CD1c-positive myeloid dendritic cell (primary cell): ENCODE data around the gene CEACAM16.

Experiments
- DNase-seq: peaks from one replicate; pipeline ENCODE4 v3.0.0-alpha.2; 2016; ENCODE audit errors: extremely low spot score

CEACAM16 gene

DNA sequence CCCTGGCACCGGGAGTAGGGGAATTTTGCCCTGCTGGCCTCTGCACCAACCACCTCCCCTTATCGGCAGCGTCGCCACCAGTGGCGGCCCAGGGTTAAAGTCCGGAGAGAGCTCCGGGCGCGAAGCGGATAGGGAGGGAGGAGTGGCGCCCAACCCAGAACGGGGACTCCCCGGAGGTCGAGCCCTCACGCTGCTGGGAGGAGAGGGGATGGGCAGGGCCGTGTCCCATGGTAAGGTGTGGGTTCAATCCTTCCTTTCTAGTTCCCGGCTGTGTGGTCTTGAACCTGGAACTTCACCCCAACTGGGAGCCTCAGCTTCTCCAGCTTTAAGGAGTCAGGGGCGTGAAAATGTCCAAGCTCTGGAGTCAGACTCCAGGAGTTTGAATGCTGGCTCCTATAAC, 26.3 kb downstream of the CEACAM16 start:
- no peak for DNase-seq

DNA sequence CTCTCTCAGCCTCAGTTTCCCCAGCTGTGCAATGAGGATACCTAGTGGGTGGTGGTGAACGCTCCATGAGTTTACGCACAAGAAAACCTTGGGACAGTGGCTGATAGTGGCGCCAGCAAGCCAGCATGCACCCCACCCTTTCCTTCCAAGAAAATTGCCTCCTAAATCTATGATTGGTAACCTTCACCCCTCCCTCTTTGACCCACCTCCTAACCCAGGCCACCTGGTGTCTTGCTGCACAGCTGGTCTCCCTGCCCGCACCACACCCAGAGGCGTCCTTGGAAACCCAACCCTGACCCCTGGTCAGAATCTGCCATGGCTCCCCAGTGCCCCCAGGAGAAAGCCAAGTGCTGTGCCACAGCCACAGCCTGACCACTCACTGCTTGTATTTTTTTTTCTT, 26.7 kb downstream of the CEACAM16 start:
- DNase-seq = no peak

DNA sequence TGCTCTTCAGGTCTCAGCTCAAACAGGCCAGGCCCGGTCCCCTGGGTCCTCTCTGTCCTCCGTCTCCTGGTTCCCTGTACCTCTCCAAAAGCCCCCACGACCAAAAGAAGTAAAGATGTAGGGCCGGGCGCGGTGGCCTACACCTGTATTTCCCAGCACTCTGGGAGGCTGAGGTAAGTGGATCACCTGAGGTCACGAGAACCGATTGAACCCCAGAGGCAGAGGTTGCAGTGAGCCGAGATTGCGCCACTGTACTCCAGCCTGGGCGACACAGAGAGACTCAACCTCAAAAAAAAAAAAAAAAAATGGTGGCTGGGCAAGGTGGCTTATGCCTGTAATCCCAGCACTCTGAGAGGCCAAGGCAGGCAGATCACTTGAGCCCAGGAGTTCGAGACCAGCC, 27.5 kb downstream of the CEACAM16 start:
- DNase-seq = no peak

DNA sequence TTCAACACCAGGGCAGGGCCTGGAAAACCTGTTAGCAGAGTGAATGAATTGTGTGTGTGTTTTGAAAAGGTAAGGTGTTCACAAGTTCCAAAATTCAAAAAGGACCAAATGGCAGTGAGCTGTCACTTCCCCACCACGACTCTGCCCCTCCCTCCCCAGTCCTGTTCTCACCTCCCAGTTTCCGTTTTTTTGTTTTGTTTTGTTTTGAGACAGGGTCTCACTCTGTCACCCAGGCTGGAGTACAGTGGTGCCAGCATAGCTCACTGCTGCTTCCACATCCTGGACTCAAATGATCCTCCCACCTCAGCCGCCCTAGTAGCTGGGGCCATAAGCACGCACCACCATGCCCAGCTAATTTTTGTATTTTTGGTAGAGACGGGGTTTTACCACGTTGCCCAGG, 29.2 kb downstream of the CEACAM16 start:
- peak; percentile 27 for DNase-seq

DNA sequence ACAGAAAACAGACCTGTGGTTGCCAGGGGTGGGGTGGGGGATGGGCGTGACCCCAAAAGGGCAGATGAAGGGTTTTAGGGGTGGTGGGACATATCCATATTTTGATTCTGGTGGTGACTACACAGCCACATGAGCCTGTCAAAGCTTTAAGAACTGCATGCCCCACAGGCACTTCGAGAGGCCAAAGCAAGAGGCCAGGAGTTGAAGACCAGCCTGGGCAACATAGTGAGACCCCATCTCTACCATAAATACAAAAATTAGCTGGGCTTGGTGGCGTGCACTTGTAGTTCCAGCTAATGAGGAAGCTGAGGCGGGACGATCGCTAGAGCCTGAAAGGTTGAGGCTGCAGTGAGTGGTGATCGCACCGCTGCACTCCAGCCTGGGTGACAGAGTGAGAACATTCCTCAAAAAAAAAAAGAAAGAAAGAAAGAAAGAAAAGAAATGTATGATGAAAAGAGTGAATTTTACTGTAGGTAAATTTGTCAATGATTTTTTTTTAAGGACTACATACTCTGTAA, 30.6 kb downstream of the CEACAM16 start:
- peak; percentile 21 for DNase-seq

DNA sequence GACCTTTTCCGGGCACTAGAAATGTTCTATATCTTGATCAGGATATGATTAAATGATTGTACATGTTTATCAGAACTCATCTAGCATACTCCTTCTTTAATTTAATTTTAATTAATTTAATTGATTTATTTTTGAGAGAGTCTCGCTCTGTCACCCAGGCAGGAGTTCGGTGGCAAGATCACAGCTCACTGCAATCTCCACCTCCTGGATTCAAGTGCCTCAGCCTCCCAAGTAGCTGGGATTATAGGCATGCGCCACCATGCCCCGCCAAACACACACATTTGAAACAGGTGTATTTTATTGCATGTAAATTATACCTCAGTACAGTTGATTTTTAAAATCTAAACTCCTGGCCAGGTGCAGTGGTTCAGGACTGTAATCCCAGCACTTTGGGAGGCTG, 32.1 kb downstream of the CEACAM16 start:
- DNase-seq = no peak

DNA sequence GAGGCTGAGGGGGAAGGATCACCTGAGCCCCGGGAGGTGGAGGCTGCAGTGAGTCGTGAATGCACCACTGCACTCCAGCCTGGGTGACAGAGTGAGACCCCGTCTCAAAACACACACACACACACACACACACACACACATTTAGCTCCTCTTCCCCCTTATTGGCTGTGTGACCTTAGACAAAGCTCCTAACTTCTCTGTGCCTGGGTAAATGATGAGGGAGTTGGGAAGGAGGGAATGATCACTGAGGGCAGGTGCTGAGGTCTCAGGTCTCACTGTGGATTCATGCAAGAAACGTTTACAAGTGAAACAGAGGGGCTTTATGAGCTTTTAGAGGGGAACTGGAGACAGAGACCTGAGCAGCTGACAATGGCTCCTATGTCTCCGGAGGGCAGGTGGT, 32.7 kb downstream of the CEACAM16 start:
- no peak for DNase-seq

DNA sequence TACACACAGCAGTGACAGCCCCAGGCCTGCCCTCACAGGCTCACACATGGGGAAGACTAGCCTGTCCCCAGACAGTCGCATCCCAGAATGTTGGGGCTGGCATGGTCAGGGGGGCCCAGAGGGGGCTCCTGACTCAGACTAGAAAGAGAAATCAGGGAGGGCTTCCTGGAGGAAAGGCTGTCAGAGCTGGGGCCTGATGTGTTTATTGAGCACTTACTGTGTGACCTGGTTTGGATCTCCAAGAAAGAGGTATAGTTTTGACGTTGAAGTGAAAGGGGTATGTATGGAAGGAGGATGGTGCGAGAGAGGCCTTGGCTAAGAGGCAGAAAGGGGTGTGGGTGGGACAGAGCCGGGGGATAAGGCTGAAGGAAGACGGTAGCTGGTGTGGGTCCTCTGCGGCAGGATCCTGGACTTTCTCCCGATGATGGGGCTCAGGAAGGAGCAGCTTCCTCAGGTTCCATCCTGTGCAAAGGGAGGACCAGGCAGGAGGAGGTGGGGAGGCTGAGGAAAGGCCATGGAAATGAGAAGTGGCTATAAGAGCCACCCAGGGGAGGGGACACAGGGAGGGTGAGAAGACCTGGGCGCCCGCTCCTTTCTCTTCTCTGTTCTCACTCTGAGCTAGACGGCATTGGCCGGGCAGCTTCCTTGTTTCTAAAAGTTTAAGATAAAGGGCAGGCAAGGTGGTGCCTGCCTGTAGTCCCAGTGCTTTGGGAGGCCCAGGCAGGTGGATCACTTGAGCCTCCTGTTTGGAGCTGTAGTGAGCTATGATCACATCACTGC, 33.5 kb downstream of the CEACAM16 start:
- peak; percentile 64 for DNase-seq

DNA sequence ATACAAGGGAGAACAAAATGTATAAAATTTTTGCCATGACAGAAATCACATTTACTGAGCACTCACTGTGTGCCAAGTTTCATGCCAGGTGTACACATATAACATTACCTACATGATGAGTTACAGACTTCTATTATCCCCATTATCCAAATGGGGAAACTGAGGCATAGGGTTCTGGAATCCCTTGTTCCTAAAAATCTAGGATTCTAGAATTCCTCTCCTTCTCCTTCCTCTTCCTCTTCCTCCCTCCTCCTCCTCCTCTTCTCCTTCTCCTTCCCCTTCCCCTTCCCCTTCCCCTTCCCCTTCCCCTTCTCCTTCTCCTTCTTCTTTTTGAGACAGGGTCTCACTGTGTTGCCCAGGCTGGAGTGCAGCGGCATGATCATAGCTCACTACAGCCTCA, 35.4 kb downstream of the CEACAM16 start:
- no peak for DNase-seq

DNA sequence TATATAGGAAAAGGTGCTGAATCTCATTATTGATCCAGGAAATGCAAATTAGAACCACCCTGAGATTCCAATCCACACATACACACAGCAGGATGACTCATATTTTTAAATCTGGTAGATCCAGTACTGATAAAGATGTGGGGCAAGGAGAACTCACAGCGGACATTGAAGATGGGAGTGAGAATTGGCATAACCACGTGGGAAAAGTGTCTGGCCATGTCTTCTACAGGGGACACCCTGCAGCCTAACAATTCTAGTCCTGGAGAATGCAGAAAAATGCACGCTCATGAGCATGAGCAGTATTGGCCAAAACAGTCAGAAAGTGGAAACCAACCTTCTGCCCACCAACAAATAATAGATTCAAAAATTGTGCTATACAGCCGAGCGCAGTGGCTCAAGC, 36.1 kb downstream of the CEACAM16 start:
- DNase-seq = no peak

DNA sequence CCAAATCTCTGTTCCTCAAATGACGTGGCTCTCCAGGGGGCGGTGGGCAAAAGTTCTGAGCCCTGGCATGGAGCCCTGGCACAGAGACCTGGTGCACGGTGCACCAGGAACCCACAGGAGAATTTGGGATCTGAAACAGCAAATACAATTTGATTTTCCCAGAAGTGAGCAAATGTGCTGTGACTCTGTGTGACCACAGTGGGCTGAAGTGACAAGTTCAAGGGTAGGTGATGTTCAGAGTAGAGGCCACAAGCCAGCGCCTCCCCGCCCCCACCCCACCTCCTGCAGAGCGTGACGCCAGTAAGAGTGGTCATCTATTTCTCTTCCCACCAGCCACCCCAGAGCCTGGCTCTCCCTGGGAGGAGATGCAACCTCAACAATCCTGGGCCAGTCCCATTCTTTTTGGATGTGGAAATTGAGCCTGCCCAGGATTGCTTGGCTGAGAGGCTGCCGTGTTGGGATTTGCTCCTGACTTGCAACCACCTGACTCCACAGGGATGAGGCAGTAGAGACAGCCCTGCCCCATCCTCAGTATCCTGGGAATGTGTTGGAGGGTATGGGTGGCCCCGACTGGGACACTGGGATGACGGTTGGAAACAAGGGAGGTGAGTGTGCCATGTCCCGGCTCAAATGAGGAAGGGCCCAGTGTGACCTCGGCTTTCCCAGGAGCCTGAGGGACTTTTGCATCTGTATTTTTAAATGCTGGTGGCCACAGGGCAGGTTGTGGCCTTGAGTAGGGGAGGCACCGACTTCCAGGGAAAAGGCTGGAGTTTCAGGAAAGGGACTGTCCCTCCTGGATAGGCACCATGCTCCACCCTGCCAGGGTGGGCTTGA, 38.5 kb downstream of the CEACAM16 start:
- peak; percentile 87 for DNase-seq

DNA sequence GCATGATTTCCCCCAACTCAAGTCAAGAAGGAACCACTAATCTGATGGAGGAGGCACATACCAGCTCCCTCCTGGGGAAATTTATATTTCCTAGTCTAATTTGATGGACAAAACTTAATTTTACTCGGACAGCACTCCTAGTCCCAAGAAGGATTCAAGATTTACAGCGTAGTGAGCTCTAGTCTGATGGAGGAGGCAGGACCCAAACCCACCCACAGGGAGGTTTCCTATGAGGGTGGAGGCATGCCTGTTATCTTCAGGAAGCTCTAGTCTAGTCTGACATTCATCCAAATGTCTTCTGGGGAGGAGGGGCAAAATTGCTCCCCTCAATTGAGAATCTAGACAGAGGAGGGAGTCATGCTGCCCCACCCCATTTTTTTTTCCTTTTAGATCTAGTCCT, 39.2 kb downstream of the CEACAM16 start:
- no peak for DNase-seq

DNA sequence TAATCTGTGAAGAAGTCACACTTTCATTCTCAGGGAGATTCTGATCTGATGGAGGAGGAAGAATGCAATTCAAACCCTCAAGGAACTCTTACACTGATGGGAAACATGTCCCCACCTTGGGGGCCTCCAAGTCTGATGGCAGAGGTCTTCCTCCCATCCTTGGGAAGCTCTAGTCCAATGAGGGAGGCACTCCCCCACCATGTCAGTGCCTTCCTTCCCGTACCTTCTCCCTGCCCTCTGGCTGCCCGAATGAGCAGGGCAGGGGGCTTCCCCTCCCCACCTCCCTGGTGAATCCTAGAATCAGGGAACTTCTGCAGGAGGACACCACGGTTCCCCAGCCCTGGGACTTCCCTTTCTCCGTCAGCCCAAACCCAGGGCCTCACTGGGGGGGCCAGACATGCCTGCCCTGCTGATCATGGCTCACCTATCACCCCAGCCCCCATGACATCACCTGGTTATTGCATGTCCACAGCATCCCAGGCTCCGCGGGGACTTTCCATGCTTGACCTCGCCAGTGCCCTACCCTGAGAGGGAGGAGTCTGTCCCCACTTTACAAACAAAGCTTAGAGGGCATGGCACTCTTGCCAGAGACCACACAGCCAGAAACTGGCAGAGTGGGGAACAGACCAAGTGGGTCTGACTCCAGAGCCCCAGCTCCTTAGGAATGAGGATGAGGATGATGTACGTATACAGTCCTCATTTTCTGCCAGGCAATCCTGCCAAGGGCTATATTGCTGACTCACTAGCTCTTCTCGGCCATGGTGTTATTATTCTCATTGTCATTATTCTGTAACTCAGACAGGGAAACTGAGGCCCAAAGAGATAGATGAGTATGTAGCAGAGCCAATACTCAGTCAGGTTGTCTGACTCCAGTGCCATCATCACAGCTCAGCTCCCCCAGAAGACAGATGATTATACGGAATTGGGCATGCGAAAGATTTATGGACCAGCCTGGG, 39.9 kb downstream of the CEACAM16 start:
- peak; percentile 89 for DNase-seq

DNA sequence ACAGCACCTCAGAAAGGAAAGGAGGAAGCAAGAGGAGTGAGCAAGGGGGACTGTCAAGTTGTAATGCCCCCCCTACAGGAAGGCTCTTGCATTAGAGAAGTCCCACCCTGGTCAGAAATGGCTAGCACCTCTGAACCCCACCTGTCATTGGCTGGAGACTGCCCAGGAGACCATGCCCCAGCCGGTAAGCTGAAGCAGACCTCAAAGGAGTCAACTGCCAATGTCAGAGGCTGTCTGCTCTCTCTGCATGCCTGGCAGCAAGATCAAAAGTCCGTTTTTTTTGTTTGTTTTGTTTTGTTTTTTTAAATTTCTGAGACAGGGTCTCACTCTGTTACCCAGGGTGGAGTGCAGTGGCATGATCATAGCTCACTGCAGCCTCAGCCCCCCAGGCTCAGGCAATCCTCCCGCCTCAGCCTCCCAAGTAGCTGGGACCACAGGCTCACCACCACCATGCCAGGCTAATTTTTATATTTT, 41.4 kb downstream of the CEACAM16 start:
- DNase-seq = peak; percentile 32

DNA sequence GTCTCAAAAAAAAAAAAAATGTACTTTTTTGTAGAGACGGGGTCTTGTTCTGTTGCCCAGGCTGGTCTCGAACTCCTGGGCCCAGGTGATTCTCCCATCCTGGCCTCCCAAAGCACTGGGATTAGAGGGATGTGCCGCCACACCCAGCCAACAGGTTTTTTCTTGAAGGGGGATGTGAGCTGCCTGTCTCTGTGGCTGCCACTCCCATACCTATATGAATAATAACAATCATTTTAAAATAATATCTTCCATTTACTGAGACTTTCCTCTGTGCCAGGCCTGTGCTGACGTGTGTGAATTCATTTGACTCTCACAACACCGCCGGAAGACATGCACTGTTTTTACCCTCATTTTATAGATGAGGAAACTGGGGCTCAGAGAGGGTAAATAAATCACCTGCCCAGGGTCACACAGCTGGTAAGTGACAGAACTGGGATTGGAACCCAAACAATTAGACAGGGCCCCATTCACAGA, 42.3 kb downstream of the CEACAM16 start:
- no peak for DNase-seq

DNA sequence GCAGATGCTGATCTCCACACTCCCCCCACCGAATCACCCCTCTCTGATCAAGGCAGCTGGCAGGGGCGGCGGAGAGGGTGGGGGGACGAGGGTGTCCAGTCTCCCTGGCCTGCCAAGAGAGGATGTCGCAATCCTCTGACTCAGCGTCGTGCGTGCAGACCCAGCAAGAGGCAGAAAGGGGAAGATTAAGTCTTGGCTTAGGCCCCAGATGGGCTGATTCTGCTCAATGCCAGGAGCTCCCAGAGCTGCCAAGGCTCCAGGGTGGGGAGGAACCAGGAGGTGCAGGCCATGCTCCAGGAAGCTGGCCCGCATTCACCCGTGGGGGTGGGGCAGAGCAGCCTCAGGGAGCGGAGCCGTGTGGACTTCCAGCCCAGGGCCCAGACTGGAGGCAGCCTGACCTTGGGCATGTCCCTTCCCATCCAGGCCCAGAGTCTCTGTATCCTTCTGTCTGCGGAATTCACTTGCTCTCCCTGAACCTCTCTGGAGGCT, 42.9 kb downstream of the CEACAM16 start:
- peak; percentile 97 for DNase-seq

DNA sequence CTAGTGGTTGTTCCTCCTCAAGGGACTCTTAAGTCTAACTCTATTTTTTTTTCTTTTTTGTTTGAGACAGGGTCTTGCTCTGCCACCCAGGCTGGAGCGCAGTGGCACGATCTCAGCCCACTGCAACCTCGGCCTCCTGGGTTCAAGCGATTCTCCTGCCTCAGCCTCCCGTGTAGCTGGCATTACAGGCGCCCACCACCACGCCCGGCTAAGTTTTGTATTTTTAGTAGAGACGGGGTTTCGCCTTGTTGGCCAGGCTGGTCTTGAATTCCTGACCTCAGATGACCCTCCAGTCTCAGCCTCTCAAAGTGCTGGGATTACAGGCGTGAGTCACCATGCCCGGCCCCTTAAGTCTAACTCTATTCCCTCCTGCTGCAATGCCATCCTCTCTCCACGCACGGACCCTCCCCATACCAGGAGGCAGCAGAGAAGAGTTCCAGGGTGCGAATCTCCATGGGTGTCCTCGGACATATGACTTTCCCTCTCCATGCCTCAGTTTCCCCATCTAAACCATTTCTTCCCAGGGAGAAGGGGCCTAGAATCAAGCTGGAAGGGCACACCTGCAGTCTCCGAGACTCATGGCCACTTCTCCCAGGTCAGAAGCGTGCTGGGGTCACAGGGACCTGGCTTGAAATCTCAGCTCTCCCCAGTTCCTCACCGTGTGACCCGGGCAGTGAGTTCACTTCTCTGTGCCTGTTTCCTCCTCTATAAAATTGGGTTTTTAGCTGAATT, 43.5 kb downstream of the CEACAM16 start:
- peak; percentile 59 for DNase-seq

DNA sequence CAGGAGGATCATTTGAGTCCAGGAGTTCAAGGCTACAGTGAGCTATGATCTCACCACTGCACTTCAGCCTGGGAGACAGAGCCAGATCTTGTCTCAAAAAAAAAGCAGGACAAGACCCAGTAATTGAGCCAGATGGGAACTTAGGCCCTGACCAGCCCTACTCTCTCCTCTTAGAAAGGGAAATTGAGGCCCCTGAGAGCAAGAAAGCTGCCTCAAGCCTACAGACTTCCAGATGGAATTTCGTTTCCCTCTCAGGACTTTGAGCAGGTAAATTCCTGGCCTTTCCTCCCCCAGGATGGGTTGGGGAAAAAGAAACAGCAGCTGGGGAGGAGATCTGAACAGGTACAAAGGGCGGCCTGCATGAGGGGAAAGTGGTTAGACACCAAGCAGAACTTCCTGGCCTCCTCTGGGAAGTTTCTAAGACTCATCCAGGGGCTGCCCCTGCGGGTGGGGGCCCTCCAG, 46.0 kb downstream of the CEACAM16 start:
- DNase-seq = no peak

DNA sequence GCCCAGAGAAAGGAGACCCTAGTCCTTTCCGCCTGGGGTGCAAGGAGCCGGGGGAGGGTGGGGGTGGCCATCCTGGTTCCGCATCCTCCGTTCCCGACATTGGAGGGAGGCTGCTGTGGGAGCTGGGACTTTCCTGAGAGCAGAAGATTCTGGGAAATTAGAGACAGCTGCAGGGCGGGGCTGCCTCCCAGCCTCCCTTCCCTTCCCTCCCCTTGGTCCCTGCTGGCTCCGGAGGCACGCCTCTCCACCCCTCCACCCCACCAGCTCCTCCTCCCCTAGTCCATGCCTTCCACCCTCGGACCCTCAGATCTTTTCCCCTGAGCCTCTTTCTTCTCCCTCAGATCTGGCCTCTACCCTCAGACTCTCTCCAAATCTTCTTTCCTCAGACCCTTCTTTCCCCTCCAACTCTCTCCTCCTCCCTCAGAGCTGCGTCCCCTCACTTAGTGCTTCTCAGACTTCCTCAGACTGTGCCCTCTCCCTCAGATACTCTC, 46.4 kb downstream of the CEACAM16 start:
- DNase-seq = peak; percentile 71

DNA sequence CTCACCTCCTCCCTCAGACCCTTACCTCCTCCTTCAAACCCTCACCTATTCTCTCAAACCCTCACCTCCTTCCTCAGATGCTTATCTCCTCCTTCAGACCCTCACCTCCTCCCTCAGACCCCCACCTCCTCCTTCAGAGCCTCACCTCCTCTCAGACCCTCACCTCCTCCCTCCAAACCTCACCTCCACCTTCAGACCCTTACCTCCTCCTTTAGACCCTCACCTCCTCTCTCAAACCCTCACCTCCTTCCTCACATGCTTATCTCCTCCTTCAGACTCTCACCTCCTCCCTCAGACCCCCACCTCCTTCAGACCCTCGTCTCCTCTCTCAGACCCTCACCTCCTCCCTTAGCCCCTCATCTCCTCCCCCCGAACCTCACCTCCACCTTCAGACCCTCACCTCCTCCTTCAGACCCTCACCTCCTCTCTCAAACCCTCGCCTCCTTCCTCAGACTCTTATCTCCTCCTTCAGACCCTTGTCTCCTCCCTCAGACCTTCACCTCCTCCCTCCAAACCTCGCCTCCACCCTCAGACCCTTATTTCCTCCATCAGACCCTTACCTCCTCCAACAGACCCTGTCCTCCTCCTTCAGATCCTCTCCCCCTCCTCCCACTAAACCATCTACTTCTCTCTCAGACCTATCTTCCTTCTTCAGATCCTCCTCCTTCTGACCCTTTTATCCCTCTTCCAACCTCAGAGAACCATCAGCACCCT, 47.1 kb downstream of the CEACAM16 start:
- no peak for DNase-seq
